ENCODE data around the gene OR8K1.

Gene OR8K1

GRCh38 chr11:56340289-56340688 lies 5.5 kb upstream of the OR8K1 start:
- no peaks in the 10 kb centered on the region for H3K27me3 ChIP-seq (replicated peaks)
- in situ Hi-C loops (cut with HindIII; ENCODE audit: low pct_ligation_motif_present, low sequenced_read_pairs), result no loop called here
- no peak for TF ChIP-seq CTCF (IDR thresholded peaks at IDR 0.05; ENCODE audit: low read depth, low read length, missing control alignments)
- H3K27ac ChIP-seq, result no peak overlapping the region
- no peak overlapping the region for H3K4me3 ChIP-seq (ENCODE audit: low read depth, low read length)
- DNase-seq, result no peak
- H3K36me3 ChIP-seq (replicated peaks), result no peaks in the 10 kb centered on the region

GRCh38 chr11:56353991-56354390 lies 8.2 kb downstream of the OR8K1 start, which contains the start of gene OR8J1:
Gene OR8J1, plus strand, starts transcription at chr11:56354291. Its CDS starts 5,956 bp downstream, at chr11:56360247.
- no peak within 1 kb of the TSS for H3K27ac ChIP-seq
- no peaks in the 10 kb centered on the region for H3K36me3 ChIP-seq (replicated peaks)
- no peak for DNase-seq
- no peak for TF ChIP-seq CTCF (IDR thresholded peaks at IDR 0.05; ENCODE audit: low read depth, low read length, missing control alignments)
- no peaks in the 10 kb centered on the region for H3K27me3 ChIP-seq (replicated peaks)
- H3K4me3 ChIP-seq (ENCODE audit: low read depth, low read length), result no peak within 1 kb of the TSS
- in situ Hi-C loops (cut with HindIII; ENCODE audit: low pct_ligation_motif_present, low sequenced_read_pairs), result no loop called here

- DNase-seq, result no peak
- TF ChIP-seq CTCF (IDR thresholded peaks at IDR 0.05; ENCODE audit: low read depth, low read length, missing control alignments), result no peak
- Histone ChIP-seq H3K36me3 (replicated peaks) (no peaks in the 10 kb centered on the region), H3K27me3 (replicated peaks) (no peaks in the 10 kb centered on the region), H3K4me3 (ENCODE audit: low read depth, low read length) (no peak within 1 kb of the TSS), H3K27ac (no peak within 1 kb of the TSS)
- in situ Hi-C loops (cut with HindIII; ENCODE audit: low pct_ligation_motif_present, low sequenced_read_pairs), result no loop called here
These were observed 29.5 kb downstream of the OR8K1 start, which contains the start of gene OR8U1 for GRCh38 chr11:56375324-56375723. Gene OR8U1, plus strand, starts transcription at chr11:56375624. Its CDS starts 0 bp downstream, at chr11:56375624.

- no peak for TF ChIP-seq CTCF (IDR thresholded peaks at IDR 0.05; ENCODE audit: low read depth, low read length, missing control alignments)
- Histone ChIP-seq H3K36me3 (replicated peaks) (no peaks in the 10 kb centered on the region), H3K27ac (no peak overlapping the region), H3K27me3 (replicated peaks) (no peaks in the 10 kb centered on the region), H3K4me3 (ENCODE audit: low read depth, low read length) (no peak overlapping the region)
- in situ Hi-C loops (cut with HindIII; ENCODE audit: low pct_ligation_motif_present, low sequenced_read_pairs), result no loop called here
- DNase-seq, result no peak
These were observed 34.3 kb downstream of the OR8K1 start for GRCh38 chr11:56380120-56380519.

GRCh38 chr11:56394381-56394780 lies 48.5 kb downstream of the OR8K1 start:
- Histone ChIP-seq H3K4me3 (ENCODE audit: low read depth, low read length) (no peak overlapping the region), H3K36me3 (replicated peaks) (no peaks in the 10 kb centered on the region), H3K27me3 (replicated peaks) (no peaks in the 10 kb centered on the region), H3K27ac (no peak overlapping the region)
- no peak for DNase-seq
- in situ Hi-C loops (cut with HindIII; ENCODE audit: low pct_ligation_motif_present, low sequenced_read_pairs), result no loop called here
- no peak for TF ChIP-seq CTCF (IDR thresholded peaks at IDR 0.05; ENCODE audit: low read depth, low read length, missing control alignments)

- H3K36me3 ChIP-seq (replicated peaks), result no peaks in the 10 kb centered on the region
- H3K4me3 ChIP-seq (ENCODE audit: low read depth, low read length), result no peak overlapping the region
- no peak overlapping the region for H3K27ac ChIP-seq
- no peak for DNase-seq
- H3K27me3 ChIP-seq (replicated peaks), result no peaks in the 10 kb centered on the region
- TF ChIP-seq CTCF (IDR thresholded peaks at IDR 0.05; ENCODE audit: low read depth, low read length, missing control alignments), result no peak
- in situ Hi-C loops (cut with HindIII; ENCODE audit: low pct_ligation_motif_present, low sequenced_read_pairs), result no loop called here
These were observed 50.2 kb downstream of the OR8K1 start for GRCh38 chr11:56396047-56396446.
